OCI-LY1 (cell line): ENCODE data around the gene STK24.

ENCODE experiments used
- H2AFZ ChIP-seq: fragments of 200-600 bp; sonication (generic), shearing (Covaris generic); 2 replicates; pipeline ENCODE4 v1.6.0; 2014; ENCODE audit warnings: antibody characterized with exemption, mild to moderate bottlenecking, low read length
- H3F3A ChIP-seq: fragments of 200-600 bp; sonication (generic), shearing (Covaris generic); 2 replicates; pipeline ENCODE4 v1.6.0; 2014; ENCODE audit warnings: mild to moderate bottlenecking, antibody characterized with exemption, low read length, moderate library complexity; ENCODE audit not compliant: insufficient read depth
- H3K27ac ChIP-seq: fragments of 200-600 bp; sonication (generic); 2 replicates; pipeline ENCODE4 v1.5.1; 2014; ENCODE audit warnings: low read length, mixed run types, mild to moderate bottlenecking, low read depth; ENCODE audit not compliant: poor library complexity, severe bottlenecking
- H3K27me3 ChIP-seq: fragments of 200-600 bp; sonication (generic); 2 replicates; pipeline ENCODE4 v1.6.0; 2014; ENCODE audit warnings: antibody characterized with exemption, mild to moderate bottlenecking, low read length, moderate library complexity; ENCODE audit not compliant: insufficient read depth
- H3K36me3 ChIP-seq: fragments of 200-600 bp; sonication (generic); 2 replicates; pipeline ENCODE4 v1.6.1; 2014; ENCODE audit warnings: mild to moderate bottlenecking, antibody characterized with exemption, low read length, moderate library complexity, mixed read lengths; ENCODE audit not compliant: insufficient read depth
- H3K4me1 ChIP-seq: fragments of 200-600 bp; sonication (generic); 2 replicates; pipeline ENCODE4 v1.5.1; 2014; ENCODE audit warnings: mild to moderate bottlenecking, low read length, moderate library complexity; ENCODE audit not compliant: insufficient read depth, severe bottlenecking
- H3K4me2 ChIP-seq: fragments of 200-600 bp; sonication (generic), shearing (Covaris generic); 2 replicates; pipeline ENCODE4 v1.6.1; 2014; ENCODE audit warnings: low read length
- H3K4me3 ChIP-seq: fragments of 200-600 bp; sonication (generic); 2 replicates; pipeline ENCODE4 v1.5.1; 2014; ENCODE audit warnings: low read length, low read depth, mild to moderate bottlenecking, mixed read lengths; ENCODE audit not compliant: poor library complexity, severe bottlenecking
- H3K79me2 ChIP-seq: fragments of 200-600 bp; shearing (Covaris generic); 2 replicates; pipeline ENCODE4 v1.6.1; 2016; ENCODE audit warnings: mixed run types, low read length, mixed read lengths; ENCODE audit not compliant: insufficient read depth
- H3K9ac ChIP-seq: fragments of 200-600 bp; sonication (generic), shearing (Covaris generic); 2 replicates; pipeline ENCODE4 v1.6.1; 2014; ENCODE audit warnings: mild to moderate bottlenecking, low read length, mixed read lengths
- H3K9me2 ChIP-seq: fragments of 200-600 bp; sonication (generic), shearing (Covaris generic); 2 replicates; pipeline ENCODE4 v1.6.1; 2014; ENCODE audit warnings: low read depth, mild to moderate bottlenecking, low read length, mixed read lengths
- H3K9me3 ChIP-seq: fragments of 200-600 bp; shearing (Covaris generic); 2 replicates; pipeline ENCODE4 v1.6.1; 2014; ENCODE audit warnings: low read length, mixed read lengths
- H4K20me1 ChIP-seq: fragments of 200-600 bp; sonication (generic), shearing (Covaris generic); 2 replicates; pipeline ENCODE4 v1.6.0; 2016; ENCODE audit warnings: mild to moderate bottlenecking, low read length; ENCODE audit not compliant: insufficient read depth
- CTCF ChIP-seq: fragments of 200-600 bp; sonication (generic), shearing (Covaris generic); IDR thresholded peaks from 2 replicates; pipeline ENCODE4 v1.5.1; 2017; ENCODE audit warnings: mild to moderate bottlenecking, antibody characterized with exemption, low read length, moderate library complexity, mixed read lengths
- EZH2 ChIP-seq: fragments of 200-600 bp; sonication (generic), shearing (Covaris generic); IDR thresholded peaks from 2 replicates; pipeline ENCODE4 v1.8.0; 2017; ENCODE audit warnings: borderline replicate concordance, mixed run types, mild to moderate bottlenecking, antibody characterized with exemption, low read length, moderate library complexity, mixed read lengths

The STK24 gene

GRCh38 chr13:98541191-98541590, 35.7 kb downstream of the STK24 start:
- Histone ChIP-seq H3K36me3 (no peaks in the 10 kb centered on the region), H4K20me1 (no peaks in the 10 kb centered on the region), H2AFZ (no peak overlapping the region), H3K79me2 (peaks cover 63% of the 10 kb centered on the region), H3K27me3 (no peaks in the 10 kb centered on the region), H3K9me3 (no peaks in the 10 kb centered on the region), H3K4me2 (no peak overlapping the region), H3K9ac (no peak overlapping the region), H3K9me2 (no peaks in the 10 kb centered on the region), H3F3A (no peaks in the 10 kb centered on the region), H3K27ac (no peak overlapping the region), H3K4me1 (peaks cover 57% of the 10 kb centered on the region), H3K4me3 (no peak overlapping the region)
- TF ChIP-seq CTCF (no peak), EZH2 (no peak)

GRCh38 chr13:98540476-98540875, 36.4 kb downstream of the STK24 start:
- Histone ChIP-seq H3K9ac (no peak overlapping the region), H3F3A (no peaks in the 10 kb centered on the region), H3K36me3 (no peaks in the 10 kb centered on the region), H3K4me1 (peaks cover 57% of the 10 kb centered on the region), H4K20me1 (no peaks in the 10 kb centered on the region), H3K9me3 (no peaks in the 10 kb centered on the region), H3K27me3 (no peaks in the 10 kb centered on the region), H3K27ac (no peak overlapping the region), H2AFZ (no peak overlapping the region), H3K4me3 (no peak overlapping the region), H3K4me2 (no peak overlapping the region), H3K9me2 (no peaks in the 10 kb centered on the region), H3K79me2 (peaks cover 64% of the 10 kb centered on the region)
- TF ChIP-seq EZH2 = no peak
- no peak for TF ChIP-seq CTCF

GRCh38 chr13:98539666-98540065, 37.2 kb downstream of the STK24 start:
- no peak overlapping the region for H3K4me3 ChIP-seq
- no peaks in the 10 kb centered on the region for H3K36me3 ChIP-seq
- no peak overlapping the region for H2AFZ ChIP-seq
- no peaks in the 10 kb centered on the region for H3K9me2 ChIP-seq
- H3K9ac ChIP-seq = no peak overlapping the region
- H3K4me2 ChIP-seq = no peak overlapping the region
- H3K27me3 ChIP-seq = no peaks in the 10 kb centered on the region
- H4K20me1 ChIP-seq = no peaks in the 10 kb centered on the region
- H3F3A ChIP-seq = no peaks in the 10 kb centered on the region
- peaks cover 57% of the 10 kb centered on the region for H3K4me1 ChIP-seq
- no peak for TF ChIP-seq CTCF
- TF ChIP-seq EZH2 = no peak
- H3K79me2 ChIP-seq = peaks cover 65% of the 10 kb centered on the region
- no peak overlapping the region for H3K27ac ChIP-seq
- H3K9me3 ChIP-seq = no peaks in the 10 kb centered on the region
